Astrocyte (in vitro differentiated cells and primary cell): ENCODE data around the gene MYB. TPM values are rescaled to one million over a fixed set of nuclear protein-coding genes. Genes with fewer than 3 reads are reported as not detected.

Source experiments
- DNase-seq: peaks from one replicate; pipeline ENCODE4 v3.0.0-alpha.2; 2010; ENCODE audit warnings: low read depth
- FAIRE-seq: peaks from 2 replicates; lab custom pipeline; 2011; peaks lifted over from hg19 to GRCh38; lab: Jason Lieb, UNC
- H2AFZ ChIP-seq: 2 replicates; pipeline ENCODE4 v1.6.0; 2012; ENCODE audit warnings: low read depth, low read length, inconsistent platforms
- H3K27ac ChIP-seq: 2 replicates; pipeline ENCODE4 v1.5.1; 2011; ENCODE audit warnings: low read depth, low read length, inconsistent platforms
- H3K27me3 ChIP-seq: 2 replicates; pipeline ENCODE4 v1.6.0; 2011; ENCODE audit warnings: low read length, inconsistent platforms; ENCODE audit not compliant: insufficient read depth
- H3K36me3 ChIP-seq: 2 replicates; pipeline ENCODE4 v1.5.1; 2011; ENCODE audit warnings: low read length, inconsistent platforms; ENCODE audit not compliant: insufficient read depth
- H3K4me1 ChIP-seq: 2 replicates; pipeline ENCODE4 v1.5.1; 2011; ENCODE audit warnings: low read length, inconsistent platforms; ENCODE audit not compliant: insufficient read depth
- H3K4me2 ChIP-seq: 2 replicates; pipeline ENCODE4 v1.6.0; 2012; ENCODE audit warnings: low read length, inconsistent platforms
- H3K4me3 ChIP-seq: 2 replicates; pipeline ENCODE4 v1.5.1; 2011; ENCODE audit warnings: low read depth, mild to moderate bottlenecking, low read length, inconsistent platforms; ENCODE audit not compliant: insufficient read depth
- H3K79me2 ChIP-seq: 2 replicates; pipeline ENCODE4 v1.6.0; 2012; ENCODE audit warnings: mild to moderate bottlenecking, low read length, inconsistent platforms; ENCODE audit not compliant: insufficient read depth
- H3K9ac ChIP-seq: 2 replicates; pipeline ENCODE4 v1.6.0; 2012; ENCODE audit warnings: mild to moderate bottlenecking, low read length, inconsistent platforms
- H3K9me3 ChIP-seq: 2 replicates; pipeline ENCODE4 v1.5.1; 2012; ENCODE audit warnings: low read depth, mild to moderate bottlenecking, low read length, inconsistent platforms; ENCODE audit not compliant: insufficient read depth
- H4K20me1 ChIP-seq: 2 replicates; pipeline ENCODE4 v1.6.0; 2012; ENCODE audit warnings: low read length, inconsistent platforms; ENCODE audit not compliant: insufficient read depth
- H3K27ac Mint-ChIP-seq: one replicate; pipeline ENCODE4 v1.8.0; 2021; ENCODE audit warnings: mild to moderate bottlenecking, mixed read lengths; ENCODE audit not compliant: unreplicated experiment
- H3K27me3 Mint-ChIP-seq: one replicate; pipeline ENCODE4 v1.8.0; 2021; ENCODE audit warnings: low read depth, mixed read lengths; ENCODE audit not compliant: unreplicated experiment
- H3K36me3 Mint-ChIP-seq: one replicate; pipeline ENCODE4 v1.8.0; 2021; ENCODE audit warnings: low read depth, mixed read lengths; ENCODE audit not compliant: unreplicated experiment
- H3K4me1 Mint-ChIP-seq: one replicate; pipeline ENCODE4 v1.8.0; 2021; ENCODE audit warnings: low read depth, mixed read lengths; ENCODE audit not compliant: unreplicated experiment
- H3K4me3 Mint-ChIP-seq: one replicate; pipeline ENCODE4 v1.8.0; 2021; ENCODE audit warnings: mild to moderate bottlenecking, moderate library complexity, mixed read lengths; ENCODE audit not compliant: unreplicated experiment
- H3K9me3 Mint-ChIP-seq: one replicate; pipeline ENCODE4 v1.8.0; 2021; ENCODE audit warnings: mild to moderate bottlenecking, mixed read lengths; ENCODE audit not compliant: unreplicated experiment
- CTCF ChIP-seq: IDR thresholded peaks from 2 replicates; pipeline ENCODE4 v1.5.1; 2011; ENCODE audit warnings: low read depth, mild to moderate bottlenecking, inconsistent platforms, low read length, moderate library complexity; ENCODE audit not compliant: insufficient read depth
- EZH2 ChIP-seq: IDR thresholded peaks from 2 replicates; pipeline ENCODE4 v1.6.1; 2012; ENCODE audit warnings: mild to moderate bottlenecking, low read length, inconsistent platforms; ENCODE audit not compliant: insufficient read depth
- total RNA-seq: library from RNA; stranded (reverse); gene quantifications from 2 replicates; pipeline ENCODE4 v1.2.1, GENCODE V29; 2021

Gene MYB
- total RNA-seq, 1 donor from 2014 or later: not detected

- H3K27ac Mint-ChIP-seq: peak overlapping the region; percentile 80
- no peaks in the 10 kb centered on the region for H3K27me3 Mint-ChIP-seq
- peaks cover 21% of the 10 kb centered on the region for H3K4me1 Mint-ChIP-seq
- FAIRE-seq: no peak
- H3K4me1 ChIP-seq: peaks cover 5% of the 10 kb centered on the region
- H4K20me1 ChIP-seq: no peaks in the 10 kb centered on the region
- peaks cover 7% of the 10 kb centered on the region for H3K9me3 Mint-ChIP-seq
- H3K36me3 Mint-ChIP-seq: peaks cover 3% of the 10 kb centered on the region
- H3K4me3 ChIP-seq: no peak overlapping the region
- no peak overlapping the region for H3K9ac ChIP-seq
- peak overlapping the region; percentile 15 for H3K27ac ChIP-seq
- H3K4me2 ChIP-seq: peak overlapping the region; percentile 56
- H3K9me3 ChIP-seq: peaks cover 5% of the 10 kb centered on the region
- H3K36me3 ChIP-seq: no peaks in the 10 kb centered on the region
- no peak overlapping the region for H2AFZ ChIP-seq
- DNase-seq: peak; percentile 39
- H3K4me3 Mint-ChIP-seq: no peak overlapping the region
- no peak for TF ChIP-seq EZH2
- TF ChIP-seq CTCF: no peak
- H3K27me3 ChIP-seq: no peaks in the 10 kb centered on the region
- no peaks in the 10 kb centered on the region for H3K79me2 ChIP-seq
These were observed 70.7 kb downstream of the MYB start for GRCh38 chr6:135251498-135252441.

- H3K27ac Mint-ChIP-seq: no peak overlapping the region
- H3K4me3 Mint-ChIP-seq: no peak overlapping the region
- H3K4me2 ChIP-seq: no peak overlapping the region
- peaks cover 5% of the 10 kb centered on the region for H3K9me3 Mint-ChIP-seq
- no peak overlapping the region for H3K9ac ChIP-seq
- peaks cover 5% of the 10 kb centered on the region for H3K4me1 ChIP-seq
- no peak overlapping the region for H3K27ac ChIP-seq
- no peak overlapping the region for H2AFZ ChIP-seq
- no peaks in the 10 kb centered on the region for H3K27me3 Mint-ChIP-seq
- H4K20me1 ChIP-seq: no peaks in the 10 kb centered on the region
- H3K4me3 ChIP-seq: no peak overlapping the region
- peaks cover 3% of the 10 kb centered on the region for H3K36me3 Mint-ChIP-seq
- TF ChIP-seq CTCF: no peak
- TF ChIP-seq EZH2: no peak
- H3K4me1 Mint-ChIP-seq: peaks cover 21% of the 10 kb centered on the region
- no peaks in the 10 kb centered on the region for H3K79me2 ChIP-seq
- DNase-seq (no peak), FAIRE-seq (no peak)
- H3K9me3 ChIP-seq: peaks cover 5% of the 10 kb centered on the region
- H3K27me3 ChIP-seq: no peaks in the 10 kb centered on the region
- no peaks in the 10 kb centered on the region for H3K36me3 ChIP-seq
These were observed 73.4 kb downstream of the MYB start for GRCh38 chr6:135254471-135254870.

- no peaks in the 10 kb centered on the region for H3K27me3 ChIP-seq
- Mint-ChIP-seq H3K4me3 (no peak overlapping the region), H3K27me3 (no peaks in the 10 kb centered on the region), H3K27ac (no peak overlapping the region), H3K4me1 (peaks cover 4% of the 10 kb centered on the region), H3K9me3 (peaks cover 5% of the 10 kb centered on the region), H3K36me3 (peaks cover 3% of the 10 kb centered on the region)
- no peak overlapping the region for H3K27ac ChIP-seq
- H3K9ac ChIP-seq: no peak overlapping the region
- no peak for TF ChIP-seq EZH2
- no peak for TF ChIP-seq CTCF
- H3K9me3 ChIP-seq: no peaks in the 10 kb centered on the region
- no peak overlapping the region for H3K4me3 ChIP-seq
- DNase-seq (no peak), FAIRE-seq (no peak)
- no peaks in the 10 kb centered on the region for H3K36me3 ChIP-seq
- H3K4me2 ChIP-seq: no peak overlapping the region
- no peak overlapping the region for H2AFZ ChIP-seq
- H4K20me1 ChIP-seq: no peaks in the 10 kb centered on the region
- peaks cover 5% of the 10 kb centered on the region for H3K4me1 ChIP-seq
- no peaks in the 10 kb centered on the region for H3K79me2 ChIP-seq
These were observed 75.8 kb downstream of the MYB start for GRCh38 chr6:135256866-135257265.
